AG04449 (cell line): ENCODE measurements around the gene TMEM233.

Source experiments
- CTCF ChIA-PET: fragments of 350-600 bp; formaldehyde crosslinking; extraction: SDS; loops from one replicate; lab custom pipeline; 2021; ENCODE audit warnings: antibody characterized with exemption; lab: Yijun Ruan, JAX
- POLR2A ChIA-PET: fragments of 400-600, 350-600 bp; formaldehyde crosslinking; extraction: SDS; loops from one replicate; lab custom pipeline; 2020; ENCODE audit warnings: antibody characterized with exemption, inconsistent platforms; lab: Yijun Ruan, JAX
- DNase-seq: peaks from one replicate; pipeline ENCODE4 v3.0.0-alpha.2; 2010; ENCODE audit warnings: low read depth, low spot score
- H3K4me3 ChIP-seq: 2 replicates; pipeline ENCODE4 v1.5.1; 2011; ENCODE audit warnings: low read depth, mild to moderate bottlenecking, control low read depth, low read length
- CTCF ChIP-seq: IDR thresholded peaks from one replicate; pipeline ENCODE4 v1.5.1; 2011; ENCODE audit warnings: mild to moderate bottlenecking, moderate library complexity, low read length, control low read depth, inconsistent platforms; ENCODE audit not compliant: insufficient read depth; ENCODE audit errors: missing control alignments

Gene TMEM233

GRCh38 chr12:119671070-119671469 lies 77.5 kb downstream of the TMEM233 start:
- no peak for TF ChIP-seq CTCF
- no peak for DNase-seq
- POLR2A ChIA-PET = no interaction called here
- CTCF ChIA-PET = interaction anchor here (0.8 kb wide), 1 partner anchor 13 kb away, joined by 3 read pairs; no protein-coding TSS in a partner anchor
- no peak overlapping the region for H3K4me3 ChIP-seq

- TF ChIP-seq CTCF = no peak
- POLR2A ChIA-PET = no interaction called here
- CTCF ChIA-PET = interaction anchor here (1.0 kb wide), 1 partner anchor 23 kb away, joined by 3 read pairs; no protein-coding TSS in a partner anchor
- DNase-seq = no peak
- H3K4me3 ChIP-seq = no peak overlapping the region
Observed at GRCh38 chr12:119672194-119672593, 78.6 kb downstream of the TMEM233 start.

- no peak overlapping the region for H3K4me3 ChIP-seq
- ChIA-PET POLR2A (no interaction called here), CTCF (interaction anchor here (1.1 to 1.2 kb wide), 2 partner anchors 16 to 108 kb away, joined by 3 to 4 read pairs; no protein-coding TSS in a partner anchor)
- DNase-seq = no peak
- TF ChIP-seq CTCF = no peak
Observed at GRCh38 chr12:119673634-119674033, 80.1 kb downstream of the TMEM233 start.

- ChIA-PET CTCF (interaction anchor here (1.4 kb wide), 1 partner anchor 15 kb away, joined by 3 read pairs; no protein-coding TSS in a partner anchor), POLR2A (no interaction called here)
- H3K4me3 ChIP-seq = no peak overlapping the region
- no peak for TF ChIP-seq CTCF
- no peak for DNase-seq
Observed at GRCh38 chr12:119674560-119674959, 81.0 kb downstream of the TMEM233 start.

- no peak for DNase-seq
- no peak overlapping the region for H3K4me3 ChIP-seq
- ChIA-PET POLR2A (no interaction called here), CTCF (interaction anchor here (0.6 to 1.4 kb wide), 2 partner anchors 17 to 1294 kb away, joined by 3 read pairs; no protein-coding TSS in a partner anchor)
- TF ChIP-seq CTCF = no peak
Observed at GRCh38 chr12:119676022-119676421, 82.4 kb downstream of the TMEM233 start.

GRCh38 chr12:119676573-119676972 lies 83.0 kb downstream of the TMEM233 start:
- no peak for TF ChIP-seq CTCF
- ChIA-PET POLR2A (no interaction called here), CTCF (interaction anchor here (0.6 to 1.5 kb wide), 2 partner anchors 8 to 1294 kb away, joined by 3 to 8 read pairs; partner anchors contain the start of gene PRKAB1)
- DNase-seq = no peak
- H3K4me3 ChIP-seq = no peak overlapping the region
